ENCODE measurements around the gene RNU6-9.
"Not testable (repeated sequence)": the region's sequence is repeated elsewhere in the genome, so short reads cannot be mapped to it uniquely, and the experiment has no call there.

The RNU6-9 gene

GRCh38 chr19:878751-879561 lies 14.3 kb upstream of the RNU6-9 start:
- DNase-seq, result not testable (repeated sequence)

GRCh38 chr19:879711-880438 lies 13.4 kb upstream of the RNU6-9 start:
- no peak for DNase-seq

GRCh38 chr19:881385-882071 lies 11.8 kb upstream of the RNU6-9 start:
- DNase-seq, result no peak

- DNase-seq, result no peak
Measured at GRCh38 chr19:882871-883497, 10.3 kb upstream of the RNU6-9 start.

GRCh38 chr19:883661-884211 lies 9.5 kb upstream of the RNU6-9 start:
- DNase-seq, result no peak

- no peak for DNase-seq
Measured at GRCh38 chr19:884420-885211, 8.7 kb upstream of the RNU6-9 start.

- DNase-seq, result no peak
Measured at GRCh38 chr19:885536-886224, 7.6 kb upstream of the RNU6-9 start.

GRCh38 chr19:887072-887471 lies 6.2 kb upstream of the RNU6-9 start:
- DNase-seq, result no peak

GRCh38 chr19:887599-887998 lies 5.7 kb upstream of the RNU6-9 start:
- DNase-seq, result no peak

GRCh38 chr19:888581-889385 lies 4.5 kb upstream of the RNU6-9 start:
- DNase-seq, result no peak

- DNase-seq, result no peak
Measured at GRCh38 chr19:889662-890295, 3.5 kb upstream of the RNU6-9 start.

- no peak for DNase-seq
Measured at GRCh38 chr19:890831-891230, 2.5 kb upstream of the RNU6-9 start.

- not testable (repeated sequence) for DNase-seq
Measured at GRCh38 chr19:891421-892200, 1.7 kb upstream of the RNU6-9 start.

GRCh38 chr19:892243-892893 lies 916 bp upstream of the RNU6-9 start:
- DNase-seq, result no peak

GRCh38 chr19:896434-896833 lies 3.1 kb downstream of the RNU6-9 start:
- no peak for DNase-seq

- DNase-seq, result no peak
Measured at GRCh38 chr19:896999-897398, 3.7 kb downstream of the RNU6-9 start.

- no peak for DNase-seq
Measured at GRCh38 chr19:897442-898039, 4.3 kb downstream of the RNU6-9 start.

GRCh38 chr19:898663-899062 lies 5.4 kb downstream of the RNU6-9 start:
- DNase-seq, result peak; percentile 58

Measured in CD4-positive, alpha-beta T cell treated with Interleukin-6 for 4 hours (primary cell).